Endothelial cell of umbilical vein (primary cell): Measurements from ENCODE around the gene PSTPIP1.

Experiments
- CTCF ChIP-seq, 2 donors: IDR thresholded peaks; 1 replicate in 1 of 2; 2 replicates in 1 of 2; pipeline ENCODE4 v1.5.1; 2011; ENCODE audit warnings: low read length in 2 of 2, mild to moderate bottlenecking in 2 of 2, moderate library complexity in 2 of 2, control low read depth in 1 of 2, inconsistent platforms in 1 of 2, low read depth in 1 of 2; ENCODE audit not compliant: insufficient read depth in 1 of 2; ENCODE audit errors: extremely low read depth in 1 of 2
- EZH2 ChIP-seq: IDR thresholded peaks from 2 replicates; pipeline ENCODE4 v1.6.1; 2012; ENCODE audit warnings: borderline replicate concordance, low read depth, mild to moderate bottlenecking, moderate library complexity, low read length, inconsistent platforms; ENCODE audit not compliant: severe bottlenecking
- FOS ChIP-seq: IDR thresholded peaks from 2 replicates; pipeline ENCODE4 v1.6.1; 2011; ENCODE audit warnings: mild to moderate bottlenecking, low read length, moderate library complexity, borderline replicate concordance; ENCODE audit not compliant: insufficient read depth
- MAX ChIP-seq: IDR thresholded peaks from 2 replicates; pipeline ENCODE4 v1.6.1; 2011; ENCODE audit not compliant: insufficient read depth, insufficient read length
- MYC ChIP-seq: IDR thresholded peaks from one replicate; pipeline ENCODE4 v1.6.1; 2011; ENCODE audit warnings: mild to moderate bottlenecking, low read depth, low read length
- POLR2A ChIP-seq: IDR thresholded peaks from 2 replicates; pipeline ENCODE4 v1.6.1; 2012; ENCODE audit warnings: low read depth, mild to moderate bottlenecking, control low read depth, low read length
- POLR2AphosphoS5 ChIP-seq: IDR thresholded peaks from 2 replicates; pipeline ENCODE4 v1.6.1; 2012; ENCODE audit warnings: low read depth, mild to moderate bottlenecking, control low read depth, low read length, moderate library complexity; ENCODE audit not compliant: insufficient read depth

DNA sequence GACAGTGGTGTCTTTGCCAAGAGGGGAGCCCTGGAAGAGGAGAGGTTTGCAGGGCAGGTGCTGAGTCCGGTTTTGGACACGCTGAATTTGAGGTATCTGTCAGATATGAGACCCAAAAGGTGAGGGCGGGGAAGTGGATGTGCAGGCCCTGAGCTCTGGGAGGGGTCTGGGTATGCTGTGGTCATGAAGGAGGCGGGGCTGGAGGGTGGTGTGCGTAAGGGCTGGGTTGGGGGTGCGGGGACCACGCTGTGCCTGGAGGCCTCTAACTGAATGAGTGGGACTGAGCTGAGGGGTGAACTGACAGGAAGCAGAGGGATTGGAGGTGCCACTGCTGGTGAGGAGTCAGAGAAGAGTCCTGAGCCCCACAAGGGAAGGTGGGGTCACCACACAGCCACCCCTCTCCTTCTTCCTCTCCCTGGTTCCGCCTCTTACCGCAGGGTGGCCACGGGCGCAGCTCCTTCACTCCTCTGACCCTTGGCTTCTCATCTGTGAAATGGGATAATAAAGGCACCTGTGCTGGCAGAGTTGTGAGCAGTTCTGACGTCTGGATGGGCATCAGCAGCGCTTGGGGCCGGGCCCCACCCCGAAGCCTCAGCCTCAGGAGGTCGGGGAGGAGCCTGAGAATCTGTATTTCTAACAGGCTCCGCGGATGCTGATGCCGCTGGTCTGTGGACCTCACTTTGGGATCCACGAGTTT is 28.8 kb downstream of the PSTPIP1 start:
- TF ChIP-seq CTCF (IDR thresholded peaks at IDR 0.05; ENCODE audit: extremely low read depth in 1 of 2, insufficient read depth in 1 of 2, low read depth in 1 of 2, low read length in 2 of 2) = no peak
- TF ChIP-seq EZH2 = no peak
- no peak for TF ChIP-seq MAX
- no peak for TF ChIP-seq POLR2A
- TF ChIP-seq POLR2AphosphoS5 = no peak
- no peak for TF ChIP-seq FOS
- no peak for TF ChIP-seq MYC
